Measurements from ENCODE around the gene CCL20. TPM values are rescaled to one million over a fixed set of nuclear protein-coding genes. Genes with fewer than 3 reads are reported as not detected.

CCL20 gene
- total and polyA plus RNA-seq, 12 donors: 0.39 to 0.80 (median 0.46) TPM; not detected in 8

DNA sequence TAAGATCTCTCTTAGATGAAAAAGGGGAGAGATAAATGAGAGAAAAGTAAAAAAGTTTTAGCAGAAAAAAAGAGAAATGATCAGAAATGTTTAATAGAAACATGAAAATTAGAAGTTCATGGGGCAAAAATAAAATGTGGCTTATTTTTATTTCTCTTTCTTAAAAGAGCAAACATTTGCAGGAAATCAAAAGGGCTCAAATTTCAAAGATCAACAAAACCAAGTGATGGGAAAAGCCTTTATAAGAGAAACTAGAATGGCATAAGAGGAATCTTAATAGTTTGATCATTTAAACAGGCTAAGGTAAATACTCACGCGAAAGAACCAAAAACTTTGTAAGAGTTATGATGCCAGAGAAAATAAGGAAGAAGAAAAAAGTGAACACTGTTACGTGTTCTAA lies 34.5 kb downstream of the CCL20 start:
- Histone ChIP-seq H3K9me3 (replicated peaks in 1 of 3) (no peaks in the 10 kb centered on the region), H3K4me1 (replicated peaks in 1 of 2) (no peaks in the 10 kb centered on the region), H3K27ac (no peak overlapping the region), H3K36me3 (replicated peaks in 1 of 2) (no peaks in the 10 kb centered on the region), H3K27me3 (peaks cover 9% of the 10 kb centered on the region), H3K4me3 (no peak overlapping the region)
- 40 to 61% (median 41%) methylated on average over 3 of the region's 3 CpGs for WGBS, 4 donors
- DNase-seq: no peak
- intact Hi-C loops (cut with DNase I): no loop called here
- no peak for TF ChIP-seq POLR2A (IDR thresholded peaks at IDR 0.05)
- TF ChIP-seq, protein P1, sequence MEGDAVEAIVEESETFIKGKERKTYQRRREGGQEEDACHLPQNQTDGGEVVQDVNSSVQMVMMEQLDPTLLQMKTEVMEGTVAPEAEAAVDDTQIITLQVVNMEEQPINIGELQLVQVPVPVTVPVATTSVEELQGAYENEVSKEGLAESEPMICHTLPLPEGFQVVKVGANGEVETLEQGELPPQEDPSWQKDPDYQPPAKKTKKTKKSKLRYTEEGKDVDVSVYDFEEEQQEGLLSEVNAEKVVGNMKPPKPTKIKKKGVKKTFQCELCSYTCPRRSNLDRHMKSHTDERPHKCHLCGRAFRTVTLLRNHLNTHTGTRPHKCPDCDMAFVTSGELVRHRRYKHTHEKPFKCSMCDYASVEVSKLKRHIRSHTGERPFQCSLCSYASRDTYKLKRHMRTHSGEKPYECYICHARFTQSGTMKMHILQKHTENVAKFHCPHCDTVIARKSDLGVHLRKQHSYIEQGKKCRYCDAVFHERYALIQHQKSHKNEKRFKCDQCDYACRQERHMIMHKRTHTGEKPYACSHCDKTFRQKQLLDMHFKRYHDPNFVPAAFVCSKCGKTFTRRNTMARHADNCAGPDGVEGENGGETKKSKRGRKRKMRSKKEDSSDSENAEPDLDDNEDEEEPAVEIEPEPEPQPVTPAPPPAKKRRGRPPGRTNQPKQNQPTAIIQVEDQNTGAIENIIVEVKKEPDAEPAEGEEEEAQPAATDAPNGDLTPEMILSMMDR (IDR thresholded peaks at IDR 0.05): no peak

DNA sequence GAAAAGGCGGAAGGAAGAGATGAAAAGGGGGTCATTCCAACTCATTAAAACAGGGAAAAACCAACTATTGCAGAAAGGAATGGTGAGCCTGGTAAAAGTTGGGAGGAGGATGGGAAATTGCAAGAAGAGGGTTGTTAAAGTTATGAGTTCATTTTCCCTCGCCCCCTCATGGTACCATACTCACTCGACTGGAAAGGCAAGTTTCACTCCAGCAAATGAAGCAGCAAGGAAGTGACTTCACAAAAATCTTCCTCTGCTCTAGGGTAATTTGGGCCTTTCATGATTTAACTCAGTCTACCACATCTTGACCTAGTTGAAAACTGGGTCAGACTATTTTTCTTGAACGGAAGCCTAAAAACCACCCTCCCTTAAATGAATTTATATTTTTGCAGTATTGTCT lies 34.9 kb downstream of the CCL20 start:
- intact Hi-C loops (cut with DNase I): no loop called here
- no peak for DNase-seq
- WGBS, 4 donors: 68 to 83% (median 81%) methylated on average over 4 of the region's 4 CpGs
- Histone ChIP-seq H3K36me3 (replicated peaks in 1 of 2) (no peaks in the 10 kb centered on the region), H3K4me3 (no peak overlapping the region), H3K9me3 (replicated peaks in 1 of 3) (no peaks in the 10 kb centered on the region), H3K27ac (no peak overlapping the region), H3K27me3 (peaks cover 9% of the 10 kb centered on the region), H3K4me1 (replicated peaks in 1 of 2) (no peaks in the 10 kb centered on the region)
- TF ChIP-seq POLR2A (IDR thresholded peaks at IDR 0.05): no peak
- TF ChIP-seq, protein P1 (IDR thresholded peaks at IDR 0.05): no peak

DNA sequence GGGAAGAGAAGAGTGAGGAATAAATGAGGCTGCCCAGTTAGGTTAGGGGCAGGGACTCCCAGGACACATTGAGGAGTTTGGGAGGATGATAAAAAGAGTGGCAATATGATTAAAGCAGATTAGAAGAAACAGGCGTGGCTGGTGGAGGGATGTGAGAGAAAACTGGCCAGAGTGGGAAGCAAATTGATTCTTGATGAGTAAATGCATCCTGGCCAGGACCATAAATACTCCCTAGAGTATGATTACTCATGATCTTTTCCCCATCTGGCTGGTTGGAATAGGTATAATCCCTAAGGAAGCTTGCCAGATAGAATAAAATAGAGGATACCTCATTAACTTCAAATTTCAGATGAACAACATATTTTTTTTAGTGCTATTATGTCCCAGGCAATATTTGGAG lies 36.3 kb downstream of the CCL20 start:
- WGBS, 4 donors: 43 to 73% (median 67%) methylated on average over 1 of the region's 1 CpG
- Histone ChIP-seq H3K36me3 (replicated peaks in 1 of 2) (no peaks in the 10 kb centered on the region), H3K9me3 (replicated peaks in 1 of 3) (no peaks in the 10 kb centered on the region), H3K27me3 (peaks cover 5% of the 10 kb centered on the region), H3K27ac (no peak overlapping the region), H3K4me1 (replicated peaks in 1 of 2) (no peaks in the 10 kb centered on the region), H3K4me3 (no peak overlapping the region)
- intact Hi-C loops (cut with DNase I): no loop called here
- no peak for TF ChIP-seq POLR2A (IDR thresholded peaks at IDR 0.05)
- TF ChIP-seq, protein P1 (IDR thresholded peaks at IDR 0.05): no peak
- DNase-seq: no peak

DNA sequence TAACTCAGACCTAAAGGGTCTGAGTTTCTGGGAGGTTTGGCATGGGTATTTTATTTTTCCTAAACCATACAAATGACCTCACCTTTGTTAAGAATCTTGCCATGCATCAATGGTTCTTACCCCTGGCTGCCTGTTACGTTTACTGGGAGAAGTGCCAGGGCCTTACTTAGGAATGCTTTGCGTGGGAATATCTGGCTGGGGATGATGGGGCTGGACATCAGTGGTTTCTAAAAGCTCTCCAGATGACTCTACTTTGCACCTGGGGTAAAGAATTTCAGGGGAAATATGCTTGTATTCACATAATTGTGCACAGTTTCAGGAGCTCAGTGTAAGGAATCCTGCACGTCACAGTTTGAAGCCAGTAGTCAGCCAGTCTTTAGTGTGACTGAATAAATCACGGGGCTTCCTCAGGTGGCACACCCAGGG lies 39.6 kb downstream of the CCL20 start:
- TF ChIP-seq POLR2A (IDR thresholded peaks at IDR 0.05): no peak
- TF ChIP-seq, protein P1 (IDR thresholded peaks at IDR 0.05): no peak
- Histone ChIP-seq H3K4me3 (no peak overlapping the region), H3K9me3 (replicated peaks in 1 of 3) (no peaks in the 10 kb centered on the region), H3K4me1 (replicated peaks in 1 of 2) (no peaks in the 10 kb centered on the region), H3K36me3 (replicated peaks in 1 of 2) (no peaks in the 10 kb centered on the region), H3K27me3 (no peaks in the 10 kb centered on the region), H3K27ac (no peak overlapping the region)
- WGBS, 4 donors: 44 to 55% (median 48%) methylated on average over 4 of the region's 4 CpGs
- intact Hi-C loops (cut with DNase I): no loop called here
- DNase-seq: no peak

Measured in adrenal gland (tissue), 12 donors.